HepG2 (cell line): ENCODE measurements around the gene FRMPD3. TPM values are rescaled to one million over a fixed set of nuclear protein-coding genes. Genes with fewer than 3 reads are reported as not detected.

Experiments used
- BCL6 ChIP-seq: IDR thresholded peaks from 2 replicates; pipeline ENCODE4 v1.6.1; 2016; ENCODE audit warnings: missing genetic modification reagents, missing compliant biosample characterization
- CHD4 ChIP-seq: fragments of 200-600 bp; sonication (generic); IDR thresholded peaks from 2 replicates; pipeline ENCODE4 v1.7.0; 2017; ENCODE audit warnings: mild to moderate bottlenecking, low read length, borderline replicate concordance
- HOXD1 ChIP-seq: sonication (generic); formaldehyde crosslinking; IDR thresholded peaks from 2 replicates; pipeline ENCODE4 v1.5.0; 2020; ENCODE audit warnings: missing genetic modification reagents
- NCOA5 ChIP-seq: sonication (generic); formaldehyde crosslinking; IDR thresholded peaks from 2 replicates; pipeline ENCODE4 v1.4.0; 2020; ENCODE audit warnings: missing genetic modification reagents
- STAT5B ChIP-seq: sonication (generic); formaldehyde crosslinking; IDR thresholded peaks from 2 replicates; pipeline ENCODE4 v1.4.0; 2020; ENCODE audit warnings: missing genetic modification reagents
- ZNF235 ChIP-seq: sonication (generic); formaldehyde crosslinking; IDR thresholded peaks from 2 replicates; pipeline ENCODE4 v1.8.1; 2023; ENCODE audit warnings: mild to moderate bottlenecking, missing genetic modification reagents, borderline replicate concordance
- ZNF570 ChIP-seq: sonication (generic); formaldehyde crosslinking; IDR thresholded peaks from 2 replicates; pipeline ENCODE4 v1.4.0; 2020; ENCODE audit warnings: mild to moderate bottlenecking, missing genetic modification reagents, borderline replicate concordance
- ZNF646 ChIP-seq: sonication (generic); formaldehyde crosslinking; IDR thresholded peaks from 2 replicates; pipeline ENCODE4 v1.9.0; 2021; ENCODE audit warnings: mild to moderate bottlenecking, missing genetic modification reagents
- ZNF816 ChIP-seq: sonication (generic); formaldehyde crosslinking; IDR thresholded peaks from 2 replicates; pipeline ENCODE4 v1.8.0; 2022; ENCODE audit warnings: missing genetic modification reagents, mild to moderate bottlenecking, borderline replicate concordance
- polyA plus RNA-seq, 8 experiments: library from polyadenylated mRNA; depleted of rRNA in 3 of 8; stranded (reverse) in 7 of 8; unstranded in 1 of 8; fragments of >200 nt; fragmentation: Illumina TruSeq in 4 of 8; extraction: Trizol in 4 of 8; gene quantifications; 2 replicates each; pipeline versions ENCODE4 v1.2.1 to v1.2.3, GENCODE V29; 2011 to 2016; ENCODE audit warnings: low read depth in 4 of 8, missing spikeins in 1 of 8, mixed read lengths in 1 of 8; ENCODE audit not compliant: insufficient read depth in 1 of 8
- total RNA-seq, 5 experiments: library from RNA; depleted of rRNA; stranded (reverse); fragments of >200 nt; fragmentation: Illumina TruSeq; extraction: Trizol; gene quantifications; 2 replicates each; pipeline ENCODE4 v1.2.3, GENCODE V29; 2016; ENCODE audit warnings: low read depth in 1 of 5
- TF ChIP-seq, protein P1 (sequence below): sonication (generic); formaldehyde crosslinking; IDR thresholded peaks from 2 replicates; pipeline ENCODE4 v1.4.0; 2020; ENCODE audit warnings: mild to moderate bottlenecking, low read depth, missing genetic modification reagents
- TF ChIP-seq, protein P2 (sequence below): sonication (generic); formaldehyde crosslinking; IDR thresholded peaks from 2 replicates; pipeline ENCODE4 v1.4.0; 2020; ENCODE audit warnings: missing genetic modification reagents

The FRMPD3 gene
- total and polyA plus RNA-seq, 2 of the 13 experiments (the other 11 are each of a cell fraction or from before 2014, with no cell fraction given): not detected

DNA sequence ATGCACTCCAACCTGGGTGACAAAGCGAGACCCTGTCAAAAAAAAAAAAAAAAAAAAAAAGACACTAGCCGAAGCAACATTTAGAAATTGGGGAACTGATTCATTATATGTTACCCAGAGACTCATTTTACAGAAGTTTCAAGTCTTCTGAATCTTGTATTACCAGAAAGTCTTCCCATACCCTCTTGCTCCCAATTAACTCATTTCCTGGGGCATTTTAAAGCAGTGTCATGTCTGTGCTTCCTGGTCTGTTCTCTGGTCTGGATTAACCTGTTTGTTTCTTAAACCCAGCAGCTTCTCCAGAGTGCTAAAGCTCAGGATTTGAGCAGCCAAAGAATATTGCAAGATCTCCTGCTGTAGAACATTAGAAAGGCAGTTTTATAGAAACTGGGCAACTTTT lies 43.7 kb downstream of the FRMPD3 start (continued):
- TF ChIP-seq ZNF646 (CRISPR knock-in tag) (no peak), ZNF235 (CRISPR knock-in tag) (no peak), CHD4 (no peak), HOXD1 (CRISPR knock-in tag) (no peak), STAT5B (CRISPR knock-in tag) (no peak), ZNF816 (CRISPR knock-in tag) (no peak), BCL6 (CRISPR knock-in tag) (no peak), NCOA5 (CRISPR knock-in tag) (no peak), ZNF570 (CRISPR knock-in tag) (no peak)
- TF ChIP-seq, protein P1, sequence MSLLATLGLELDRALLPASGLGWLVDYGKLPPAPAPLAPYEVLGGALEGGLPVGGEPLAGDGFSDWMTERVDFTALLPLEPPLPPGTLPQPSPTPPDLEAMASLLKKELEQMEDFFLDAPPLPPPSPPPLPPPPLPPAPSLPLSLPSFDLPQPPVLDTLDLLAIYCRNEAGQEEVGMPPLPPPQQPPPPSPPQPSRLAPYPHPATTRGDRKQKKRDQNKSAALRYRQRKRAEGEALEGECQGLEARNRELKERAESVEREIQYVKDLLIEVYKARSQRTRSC (CRISPR knock-in tag): no peak
- TF ChIP-seq, protein P2, sequence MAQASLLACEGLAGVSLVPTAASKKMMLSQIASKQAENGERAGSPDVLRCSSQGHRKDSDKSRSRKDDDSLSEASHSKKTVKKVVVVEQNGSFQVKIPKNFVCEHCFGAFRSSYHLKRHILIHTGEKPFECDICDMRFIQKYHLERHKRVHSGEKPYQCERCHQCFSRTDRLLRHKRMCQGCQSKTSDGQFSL (CRISPR knock-in tag): no peak
- TF ChIP-seq, all 625 proteins: peak for 0
